Posterior cingulate gyrus (tissue), 11 donors: ENCODE results near the gene HNRNPUL2.

ENCODE experiments used
- DNase-seq, 10 donors: peaks; one replicate each; pipeline versions ENCODE4 v3.0.0 to v3.0.0-alpha.2; 2020 to 2021; ENCODE audit warnings: mixed read lengths in 3 of 10
- intact Hi-C: fragments of 100-400 bp; cut with DNase I; formaldehyde crosslinking; loops from one replicate; pipeline ENCODE4 v1.15.1; 2023

The HNRNPUL2 gene

GRCh38 chr11:62728171-62728988 is 1.1 kb upstream of the HNRNPUL2 start, which contains the start of gene TTC9C:
TTC9C (plus strand) TSS chr11:62728486; CDS start chr11:62728849, 363 bp downstream.
- intact Hi-C loops = loop anchor here (2.0 to 10.0 kb wide), 2 partner anchors 32 to 106 kb away; partner anchors contain the start of genes POLR2G, STX5, TEX54 and WDR74
- peak; percentile 80 to 98 (median 87) for DNase-seq

- intact Hi-C loops = loop anchor here (2.0 to 10.0 kb wide), 3 partner anchors 19 to 107 kb away; partner anchors contain the start of genes POLR2G, STX5, TEX54 and WDR74
- DNase-seq = peak; percentile 70 to 95 (median 80)
Measured at GRCh38 chr11:62727872-62728170, 564 bp upstream of the HNRNPUL2 start.

- DNase-seq = no peak
- intact Hi-C loops = loop anchor here (2.0 to 10.0 kb wide), 2 partner anchors 18 to 108 kb away; partner anchors contain the start of genes STX5, TEX54 and WDR74
Measured at GRCh38 chr11:62726915-62727164, 417 bp downstream of the HNRNPUL2 start.

GRCh38 chr11:62726156-62726914 is 922 bp downstream of the HNRNPUL2 start:
- intact Hi-C loops = loop anchor here (2.0 to 10.0 kb wide), 2 partner anchors 18 to 108 kb away; partner anchors contain the start of genes STX5, TEX54 and WDR74
- DNase-seq = peak in 2 of 10 donors; percentile 8 to 78

- intact Hi-C loops = loop anchor here (2.0 to 10.0 kb wide), 2 partner anchors 17 to 109 kb away; partner anchors contain the start of genes STX5, TEX54 and WDR74
- no peak for DNase-seq
Measured at GRCh38 chr11:62725646-62726045, 1.6 kb downstream of the HNRNPUL2 start.

DNA sequence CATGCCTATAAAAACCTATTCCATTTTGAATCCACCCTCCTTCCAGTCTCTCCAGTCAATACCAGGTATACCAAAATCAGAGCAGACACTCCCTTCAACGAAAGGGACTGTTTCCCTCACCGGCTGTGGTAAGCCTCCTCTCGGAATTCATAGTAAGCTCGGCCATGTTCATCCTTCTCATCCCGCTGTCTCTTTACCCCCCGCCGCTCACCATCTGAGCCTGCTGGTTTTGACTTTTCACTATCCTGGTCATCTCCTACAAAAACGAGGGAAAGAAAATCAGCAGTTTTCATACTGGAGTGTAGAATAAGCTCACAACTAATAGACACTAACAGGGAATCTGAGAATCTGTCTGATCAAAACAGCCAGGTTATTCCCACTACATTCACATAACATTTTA is 3.1 kb downstream of the HNRNPUL2 start:
- intact Hi-C loops = loop anchor here (10.0 kb wide), 1 partner anchor 111 kb away; the partner anchor contains the start of genes STX5, TEX54 and WDR74
- peak in 1 of 10 donors; percentile 25 for DNase-seq

DNA sequence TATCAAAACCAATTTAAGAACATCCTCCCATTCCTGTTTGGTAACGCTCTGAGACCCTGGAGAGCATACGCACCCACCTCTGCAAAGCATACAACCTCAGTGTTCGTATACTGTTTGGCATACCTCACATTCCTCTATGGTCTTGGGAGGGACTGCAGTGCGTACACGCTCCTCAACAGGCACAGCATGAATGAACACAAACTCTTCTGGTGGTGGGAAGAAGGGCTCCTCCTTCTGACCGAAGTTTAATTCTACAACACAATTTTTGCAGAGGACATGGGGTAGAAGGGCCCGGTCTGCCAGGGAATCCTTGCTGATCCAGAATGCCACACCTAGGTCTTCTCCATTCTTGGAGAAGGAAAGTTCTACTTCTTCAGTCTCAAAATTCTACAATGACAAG is 5.3 kb downstream of the HNRNPUL2 start:
- DNase-seq = no peak
- intact Hi-C loops = loop anchor here (10.0 kb wide), 1 partner anchor 113 kb away; the partner anchor contains the start of genes STX5, TEX54 and WDR74

DNA sequence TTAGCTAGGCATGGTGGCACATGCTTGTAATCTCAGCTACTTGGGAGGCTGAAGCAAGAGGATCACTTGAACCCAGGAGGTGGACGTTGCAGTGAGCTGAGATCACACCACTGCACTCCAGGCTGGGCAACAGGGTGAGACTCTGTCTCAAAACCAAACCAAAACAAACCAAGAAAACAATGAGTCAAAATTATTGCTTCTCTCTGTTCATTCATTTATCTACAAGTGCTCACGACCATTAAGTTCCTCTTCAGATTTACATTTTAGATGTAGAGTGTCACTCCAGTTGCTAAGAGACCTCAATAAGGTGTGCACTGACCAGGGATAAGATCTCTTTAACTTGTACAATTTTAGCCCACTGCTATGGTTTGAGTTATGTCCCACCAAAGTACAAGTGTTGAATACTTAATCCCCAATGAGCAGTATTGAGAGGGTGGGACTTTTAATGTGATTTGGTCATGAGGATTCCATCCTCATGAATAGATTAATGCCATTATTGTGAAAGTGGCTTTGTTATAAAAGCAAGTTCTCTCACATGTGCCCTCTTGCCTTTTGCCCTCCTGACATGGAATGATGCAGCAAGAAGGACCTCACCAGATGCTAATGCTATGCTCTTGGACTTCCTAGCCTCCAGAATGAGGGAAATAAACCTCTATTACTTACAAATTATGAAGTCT is 7.8 kb downstream of the HNRNPUL2 start:
- intact Hi-C loops = no loop called here
- no peak for DNase-seq

GRCh38 chr11:62716816-62717215 is 10.4 kb downstream of the HNRNPUL2 start:
- DNase-seq = no peak
- intact Hi-C loops = no loop called here

DNA sequence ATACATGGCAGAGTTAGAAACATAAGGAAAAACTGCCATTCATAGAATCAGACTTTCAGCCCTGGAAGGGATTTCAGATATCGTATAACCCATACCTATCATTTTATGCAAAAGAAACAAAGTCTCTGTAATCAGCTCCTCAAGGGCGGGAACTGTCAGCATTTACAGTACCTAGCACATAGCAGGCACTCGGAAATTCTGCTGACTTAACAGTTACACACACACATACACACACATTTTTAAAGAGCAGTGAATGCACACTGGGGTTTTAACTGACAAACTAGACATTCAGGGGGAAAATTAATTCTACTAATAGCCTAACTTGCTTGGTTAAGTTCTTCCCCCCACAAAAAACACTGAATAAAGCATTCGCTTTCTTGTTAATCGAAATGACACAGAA is 11.1 kb downstream of the HNRNPUL2 start:
- intact Hi-C loops = no loop called here
- no peak for DNase-seq

DNA sequence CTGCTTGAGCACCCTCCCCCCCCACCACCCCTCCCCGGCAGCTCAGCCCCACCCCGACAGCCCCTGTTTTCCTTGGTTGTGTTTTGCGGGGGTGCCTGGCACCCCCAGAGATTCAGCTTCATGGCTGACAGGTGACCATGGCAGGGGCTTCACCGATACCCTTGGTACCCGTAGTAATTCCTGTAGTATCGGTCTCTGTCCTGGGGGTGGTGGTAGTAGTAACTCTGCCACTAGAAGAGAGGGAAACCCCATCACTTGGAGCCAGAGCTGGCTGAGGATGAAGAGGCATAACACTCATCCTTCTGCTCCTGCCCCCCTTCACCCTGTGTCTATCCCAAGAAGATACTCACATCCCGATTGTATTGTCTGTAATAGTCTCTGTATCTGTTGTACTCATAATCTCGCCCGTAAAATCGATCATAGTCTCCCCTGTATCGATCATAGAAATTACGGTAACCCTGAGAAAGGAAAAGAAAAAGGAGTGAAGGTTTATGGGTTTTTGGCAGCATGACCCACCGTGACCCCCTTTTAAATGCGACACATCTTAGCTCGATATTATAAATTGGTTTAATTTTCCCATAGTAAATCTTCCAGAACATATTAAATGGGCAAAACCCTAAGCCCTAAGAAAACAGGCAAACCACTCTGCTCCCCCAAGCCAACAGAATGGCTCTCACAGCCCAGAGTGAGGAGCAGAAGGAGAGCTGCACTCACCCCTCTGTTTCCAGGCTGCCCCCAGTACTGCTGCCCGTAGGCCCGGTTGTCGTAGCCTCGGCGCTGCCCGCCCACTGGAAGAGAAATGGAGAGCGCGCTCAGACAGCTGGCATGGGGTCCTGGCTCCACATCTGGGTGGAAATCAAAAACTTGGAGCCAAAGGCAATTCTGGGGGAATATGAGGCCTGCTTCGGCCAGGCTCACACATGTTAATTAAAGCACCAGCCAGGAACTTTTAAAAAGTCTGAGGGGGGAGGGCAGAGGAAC is 11.8 kb downstream of the HNRNPUL2 start:
- no peak for DNase-seq
- intact Hi-C loops = no loop called here

DNA sequence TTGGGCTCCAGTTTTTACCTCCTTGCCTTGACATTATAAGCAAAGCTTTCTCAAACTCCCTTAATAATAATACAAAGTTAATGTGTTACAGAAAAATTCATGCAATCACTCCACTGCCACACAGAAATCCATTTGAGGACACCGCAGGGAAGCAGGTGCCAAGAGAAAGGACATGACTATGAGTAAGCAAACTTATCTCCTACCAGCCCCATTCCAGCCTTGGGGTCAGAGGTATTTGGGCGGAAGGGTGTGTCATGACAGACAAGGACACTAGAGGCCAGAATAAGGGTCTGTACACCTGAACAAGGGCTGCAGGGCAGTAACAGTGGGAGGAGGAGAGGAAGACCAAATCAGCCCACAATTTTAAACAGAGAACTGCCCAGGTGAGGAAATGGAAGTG is 13.9 kb downstream of the HNRNPUL2 start:
- intact Hi-C loops = no loop called here
- DNase-seq = no peak

DNA sequence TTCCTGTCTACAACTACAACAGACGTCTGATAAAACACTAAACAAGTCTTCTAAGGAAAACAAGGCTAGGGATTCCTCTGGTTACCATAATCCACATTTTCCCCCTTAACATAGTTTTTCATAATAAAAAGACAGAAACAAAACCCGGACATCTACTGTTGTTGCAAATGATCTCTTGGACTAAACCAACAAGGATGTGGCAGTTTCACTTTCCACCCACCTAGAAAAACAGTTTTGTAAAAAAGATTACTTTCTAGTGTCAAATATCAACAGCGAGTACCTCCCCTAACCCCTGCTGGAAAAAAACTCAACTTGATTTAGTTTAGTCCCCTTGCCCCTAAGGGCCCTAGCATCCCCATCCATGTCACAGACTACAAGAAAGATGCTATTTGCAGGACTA is 14.4 kb downstream of the HNRNPUL2 start:
- intact Hi-C loops = no loop called here
- DNase-seq = no peak

DNA sequence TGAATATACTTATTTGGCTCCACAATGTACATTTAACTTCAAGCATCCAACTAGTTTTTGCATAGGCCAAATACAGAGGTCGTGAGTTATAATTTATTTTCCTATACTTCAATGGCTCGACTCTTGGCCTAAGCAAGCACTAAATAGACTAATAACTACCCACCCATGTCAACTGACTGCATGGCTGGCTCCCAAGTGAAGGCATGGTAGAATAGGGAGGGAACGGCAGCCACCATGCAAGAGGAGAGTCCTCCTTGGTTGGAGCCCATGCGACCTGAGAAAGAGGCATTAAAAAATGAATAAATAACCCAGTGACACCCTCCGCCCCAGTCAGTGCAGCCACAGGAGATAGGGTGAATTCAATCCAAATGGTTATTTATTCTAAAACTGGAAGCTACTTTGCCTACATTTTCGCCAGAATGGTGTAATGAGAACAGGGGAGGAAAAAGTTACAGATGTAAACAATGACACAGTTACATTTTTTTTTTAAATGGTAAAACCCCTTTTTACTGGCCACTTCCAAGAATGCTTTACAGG is 14.9 kb downstream of the HNRNPUL2 start:
- intact Hi-C loops = no loop called here
- peak in 1 of 10 donors; percentile 26 for DNase-seq

GRCh38 chr11:62710001-62710345 is 17.3 kb downstream of the HNRNPUL2 start:
- DNase-seq = no peak
- intact Hi-C loops = no loop called here

DNA sequence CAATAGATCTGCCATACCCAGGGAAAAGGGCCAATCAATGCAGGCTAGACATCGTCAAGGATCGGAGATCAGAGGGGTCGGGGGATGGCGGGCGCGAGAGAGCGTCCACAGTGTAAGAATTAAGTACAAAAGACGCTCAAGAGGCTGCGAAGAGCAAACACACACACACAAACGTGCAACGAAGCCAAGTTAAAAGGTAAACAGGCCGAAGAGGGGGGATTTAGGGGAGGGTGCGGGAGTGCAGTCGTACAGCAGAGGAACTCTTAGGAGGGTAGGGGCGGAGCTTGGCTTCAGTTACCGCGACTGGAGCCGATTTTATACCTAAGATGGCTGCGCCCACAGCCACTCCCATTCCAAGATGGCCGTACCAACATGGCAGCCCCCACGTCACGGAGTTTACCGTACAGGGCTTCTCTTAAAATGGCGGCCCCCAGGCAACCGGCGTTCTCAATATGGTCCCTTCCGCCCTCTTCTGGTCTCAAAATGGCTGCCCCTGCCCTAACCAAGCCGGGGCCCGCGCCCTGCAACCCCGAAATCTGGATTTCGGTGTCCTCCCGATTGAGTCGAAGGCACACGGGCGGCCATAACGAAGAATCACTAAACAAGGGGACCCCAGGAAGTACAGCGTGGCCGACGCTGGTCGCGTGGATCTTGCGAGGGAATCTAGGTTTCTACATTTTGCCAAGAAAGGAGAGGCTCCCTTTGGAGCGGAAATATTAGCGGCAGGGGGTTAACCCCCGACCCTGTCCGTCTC is 17.8 kb downstream of the HNRNPUL2 start:
- peak; percentile 94 to 99 (median 96) for DNase-seq
- intact Hi-C loops = loop anchor here (2.0 to 10.0 kb wide), 2 partner anchors 17 to 115 kb away; partner anchors contain the start of genes HNRNPUL2 and TUT1

DNA sequence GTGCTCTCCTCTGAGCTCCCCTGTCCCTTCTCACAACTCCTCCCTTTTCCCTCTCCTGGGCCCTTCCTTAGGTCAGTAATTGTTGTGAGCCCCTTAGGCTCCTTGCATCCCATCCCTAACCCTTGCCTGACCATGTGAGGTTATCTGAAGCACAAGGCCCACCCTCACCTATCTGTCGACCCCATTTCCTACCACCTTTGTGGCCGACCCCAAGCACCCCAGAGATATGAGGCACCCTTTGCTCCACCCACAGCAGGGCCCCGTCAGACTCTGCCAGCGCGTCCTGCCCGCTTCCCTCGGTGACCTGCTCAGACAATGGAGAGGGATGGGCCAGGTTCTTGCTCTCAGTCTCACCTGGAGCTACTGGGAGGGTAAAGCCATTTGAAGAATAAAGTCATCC is 18.5 kb downstream of the HNRNPUL2 start:
- peak in 1 of 10 donors; percentile 64 for DNase-seq
- intact Hi-C loops = loop anchor here (2.0 to 10.0 kb wide), 2 partner anchors 18 to 114 kb away; partner anchors contain the start of genes HNRNPUL2 and TUT1

DNA sequence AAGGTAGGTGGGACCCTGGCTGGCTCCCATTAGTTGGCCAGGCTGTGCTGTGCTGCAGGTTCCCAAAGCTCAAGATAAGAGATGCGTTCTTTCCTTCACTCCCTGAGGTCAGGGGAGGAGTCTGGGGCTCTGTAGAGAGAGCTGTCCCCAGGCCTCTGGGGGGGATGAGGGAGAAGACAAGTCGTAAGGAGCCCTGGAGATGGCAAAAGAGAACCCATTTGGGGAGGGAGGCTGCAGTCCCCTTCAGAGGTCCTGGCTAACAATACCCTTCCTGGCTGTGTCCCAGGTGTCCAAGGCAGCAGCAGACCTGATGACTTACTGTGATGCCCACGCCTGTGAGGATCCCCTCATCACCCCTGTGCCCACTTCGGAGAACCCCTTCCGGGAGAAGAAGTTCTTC is 18.9 kb downstream of the HNRNPUL2 start:
- intact Hi-C loops = loop anchor here (2.0 to 10.0 kb wide), 2 partner anchors 18 to 114 kb away; partner anchors contain the start of genes HNRNPUL2 and TUT1
- DNase-seq = peak in 1 of 10 donors; percentile 64
